K562 (cell line): ENCODE data around the gene WDR81. TPM values are rescaled to one million over a fixed set of nuclear protein-coding genes. Genes with fewer than 3 reads are reported as not detected.

Source experiments
- CCNT2 ChIP-seq: IDR thresholded peaks from 2 replicates; pipeline ENCODE4 v1.6.1; 2011; ENCODE audit warnings: borderline replicate concordance, low read depth, mild to moderate bottlenecking, moderate library complexity, mixed read lengths, low read length; ENCODE audit not compliant: insufficient read length; ENCODE audit errors: extremely low read depth
- EGR1 ChIP-seq: fragments of 450-650 bp; conservative IDR thresholded peaks from 2 replicates; pipeline ENCODE4 v1.6.1; 2017; ENCODE audit warnings: mild to moderate bottlenecking
- EP400 ChIP-seq: fragments of 450-650 bp; IDR thresholded peaks from 2 replicates; pipeline ENCODE4 v1.6.1; 2017; ENCODE audit warnings: antibody characterized with exemption, mild to moderate bottlenecking, moderate library complexity
- GTF2B ChIP-seq: IDR thresholded peaks from 2 replicates; pipeline ENCODE4 v1.6.1; 2011; ENCODE audit not compliant: insufficient read length; ENCODE audit errors: extremely low read depth
- MTA3 ChIP-seq: fragments of 450-650 bp; formaldehyde crosslinking; IDR thresholded peaks from 2 replicates; pipeline ENCODE4 v1.6.1; 2017; ENCODE audit warnings: mild to moderate bottlenecking, borderline replicate concordance
- POLR2A ChIP-seq: fragments of 450-650 bp; conservative IDR thresholded peaks from 2 replicates; pipeline ENCODE4 v1.6.1; 2016
- POLR2G ChIP-seq: fragments of 200-400 bp; formaldehyde crosslinking; IDR thresholded peaks from 2 replicates; pipeline ENCODE4 v1.6.1; 2017; ENCODE audit warnings: low read depth, mild to moderate bottlenecking, antibody characterized with exemption, low read length, moderate library complexity
- RBFOX2 ChIP-seq: fragments of 200-400 bp; formaldehyde crosslinking; IDR thresholded peaks from 2 replicates; pipeline ENCODE4 v1.6.1; 2017; ENCODE audit warnings: low read depth, mild to moderate bottlenecking, low read length, moderate library complexity
- SMARCA4 ChIP-seq: fragments of 450-650 bp; IDR thresholded peaks from 2 replicates; pipeline ENCODE4 v1.6.1; 2016
- ZBTB40 ChIP-seq, 2 experiments: fragments of 450-650 bp in 1 of 2; sonication (generic) in 1 of 2; formaldehyde crosslinking in 1 of 2; IDR thresholded peaks; 2 replicates each; pipeline versions ENCODE4 v1.7.1 to v1.9.0; 2016 to 2022; ENCODE audit warnings: inconsistent platforms in 1 of 2, mild to moderate bottlenecking in 1 of 2, missing genetic modification reagents in 1 of 2
- ZNF609 ChIP-seq: sonication (generic); formaldehyde crosslinking; IDR thresholded peaks from 2 replicates; pipeline ENCODE4 v1.8.1; 2023; ENCODE audit warnings: missing genetic modification reagents, mild to moderate bottlenecking, borderline replicate concordance
- polyA plus RNA-seq, 8 experiments: library from polyadenylated mRNA; depleted of rRNA in 4 of 8; stranded (reverse) in 5 of 8; unstranded in 3 of 8; fragments of >200 nt; fragmentation: Nextera tagmentation in 2 of 8; fragmentation: Illumina TruSeq in 1 of 8; extraction: Ambion mirVana in 2 of 8; extraction: Trizol in 1 of 8; gene quantifications; 2 replicates each; pipeline versions ENCODE4 v1.2.1 to v1.2.3, GENCODE V29; 2011 to 2014; ENCODE audit warnings: inconsistent platforms in 1 of 8, missing spikeins in 1 of 8
- total RNA-seq, 7 experiments: library from RNA; depleted of rRNA in 6 of 7; stranded (reverse); fragments of >200 nt in 6 of 7; fragmentation: Illumina TruSeq in 2 of 7; extraction: Trizol in 2 of 7; gene quantifications; 2 replicates each; pipeline versions ENCODE4 v1.2.1 to v1.2.3, GENCODE V29; 2011 to 2021; ENCODE audit warnings: low replicate concordance in 1 of 7

Gene WDR81
- total and polyA plus RNA-seq, 9 of the 15 experiments (the other 6 are each of a cell fraction or from before 2014, with no cell fraction given) = 0.01 to 17.1 (median 3.3) TPM

GRCh38 chr17:1709971-1710806, 14.3 kb upstream of the WDR81 start, which contains the start of gene TLCD2 (continued):
- TF ChIP-seq ZNF609 (CRISPR knock-in tag) (no peak), EP400 (peak; percentile 67), ZBTB40 (IDR thresholded peaks at IDR 0.05) (0 out of 2 replicates have a peak, but pooled peaks have one; percentile 31), ZBTB40 (CRISPR knock-in tag; IDR thresholded peaks at IDR 0.05) (no peak), SMARCA4 (peak; percentile 38; the same call in 1 of the 2 replicates), POLR2A (0 out of 2 replicates have a peak, but pooled peaks have one; percentile 45), CCNT2 (peak; percentile 62), EGR1 (peak; percentile 60; the same call in 1 of the 2 replicates), MTA3 (peak; percentile 42; the same call in 1 of the 2 replicates), POLR2G (peak; percentile 93), RBFOX2 (peak; percentile 88), GTF2B (no peak)
